Fibroblast of skin of left quadriceps (primary cell): ENCODE results near the gene BRI3.
A peak's percentile ranks its signal among the peaks of the same experiment; 100 is the strongest.
"Not testable (repeated sequence)": the region's sequence is repeated elsewhere in the genome, so short reads cannot be mapped to it uniquely, and the experiment has no call there.

Experiments
- DNase-seq, 2 experiments: peaks; one replicate each; pipeline ENCODE4 v3.0.0-alpha.2; 2013; ENCODE audit warnings: low read depth in 2 of 2

The BRI3 gene

GRCh38 chr7:98314469-98314868 is 33.0 kb downstream of the BRI3 start:
- DNase-seq: no peak

- DNase-seq: no peak
These were observed 34.0 kb downstream of the BRI3 start for GRCh38 chr7:98315318-98315993.

- DNase-seq: not testable (repeated sequence)
These were observed 34.6 kb downstream of the BRI3 start for GRCh38 chr7:98315994-98316527.

GRCh38 chr7:98317366-98318040 is 36.0 kb downstream of the BRI3 start:
- DNase-seq: no peak

- no peak for DNase-seq
These were observed 37.7 kb downstream of the BRI3 start for GRCh38 chr7:98319176-98319575.

GRCh38 chr7:98321301-98321700 is 39.8 kb downstream of the BRI3 start:
- no peak for DNase-seq

- no peak for DNase-seq
These were observed 41.1 kb downstream of the BRI3 start for GRCh38 chr7:98322331-98323270.

- DNase-seq: no peak
These were observed 42.3 kb downstream of the BRI3 start for GRCh38 chr7:98323597-98324322.

GRCh38 chr7:98324782-98325181 is 43.3 kb downstream of the BRI3 start:
- DNase-seq: no peak

- no peak for DNase-seq
These were observed 47.8 kb downstream of the BRI3 start for GRCh38 chr7:98329100-98329790.

- DNase-seq: peak; percentile 33
These were observed 48.4 kb downstream of the BRI3 start for GRCh38 chr7:98329791-98330373.

- DNase-seq: no peak
These were observed 49.5 kb downstream of the BRI3 start for GRCh38 chr7:98330926-98331529.

GRCh38 chr7:98334081-98334480 is 52.6 kb downstream of the BRI3 start:
- DNase-seq: no peak

- no peak for DNase-seq
These were observed 54.0 kb downstream of the BRI3 start for GRCh38 chr7:98335411-98335977.

GRCh38 chr7:98338441-98338840 is 57.0 kb downstream of the BRI3 start:
- DNase-seq: no peak

- no peak for DNase-seq
These were observed 57.6 kb downstream of the BRI3 start for GRCh38 chr7:98339043-98339442.

GRCh38 chr7:98341106-98341505 is 59.6 kb downstream of the BRI3 start:
- peak in 1 of 2 experiments; percentile 26 for DNase-seq
